HAP-1 (cell line): ENCODE results near the gene IQGAP2.
"Not testable (repeated sequence)": the region's sequence is repeated elsewhere in the genome, so short reads cannot be mapped to it uniquely, and the experiment has no call there.

ENCODE experiments used
- DNase-seq, 2 experiments: peaks; one replicate each; pipeline ENCODE4 v3.0.0-alpha.2; 2016 to 2020; ENCODE audit warnings: low spot score in 2 of 2
- H3K27me3 ChIP-seq: fragments of 250-450 bp; sonication (Bioruptor Pico); 2 replicates; pipeline ENCODE4 v1.5.1; 2020; ENCODE audit warnings: low read depth, mild to moderate bottlenecking, moderate library complexity
- H3K36me3 ChIP-seq: fragments of 250-450 bp; sonication (Bioruptor Pico); replicated peaks from 2 replicates; pipeline ENCODE4 v1.5.1; 2020; ENCODE audit warnings: mild to moderate bottlenecking
- H3K4me1 ChIP-seq: fragments of 250-450 bp; sonication (Bioruptor Pico); 2 replicates; pipeline ENCODE4 v1.5.1; 2020; ENCODE audit warnings: mild to moderate bottlenecking
- H3K4me3 ChIP-seq: fragments of 250-450 bp; sonication (Bioruptor Pico); 2 replicates; pipeline ENCODE4 v1.5.1; 2020; ENCODE audit warnings: mild to moderate bottlenecking, moderate library complexity
- H3K9me3 ChIP-seq: fragments of 250-450 bp; sonication (Bioruptor Pico); 2 replicates; pipeline ENCODE4 v1.5.1; 2020; ENCODE audit warnings: mild to moderate bottlenecking, moderate library complexity
- in situ Hi-C: fragments of 300-500 bp; cut with MboI; formaldehyde crosslinking; loops from 3 replicates; pipeline ENCODE4 v1.14.3; 2020; ENCODE audit warnings: low sequenced_read_pairs, inconsistent platforms, mixed read lengths

IQGAP2 gene

GRCh38 chr5:76437507-76437906 lies 34.4 kb downstream of the IQGAP2 start:
- in situ Hi-C loops, H3K9me3 ChIP-seq, H3K27me3 ChIP-seq, H3K4me1 ChIP-seq, H3K4me3 ChIP-seq, H3K36me3 ChIP-seq, DNase-seq: not testable (repeated sequence)

- in situ Hi-C loops, result no loop called here
- Histone ChIP-seq H3K4me1 (no peaks in the 10 kb centered on the region), H3K27me3 (no peaks in the 10 kb centered on the region), H3K4me3 (no peak overlapping the region), H3K9me3 (peaks cover 7% of the 10 kb centered on the region; the same call in 1 of the 2 replicates), H3K36me3 (no peaks in the 10 kb centered on the region)
- no peak for DNase-seq
These were observed 34.9 kb downstream of the IQGAP2 start for GRCh38 chr5:76438025-76438424.

GRCh38 chr5:76439201-76439600 lies 36.1 kb downstream of the IQGAP2 start:
- Histone ChIP-seq H3K4me1 (no peaks in the 10 kb centered on the region), H3K4me3 (no peak overlapping the region), H3K27me3 (no peaks in the 10 kb centered on the region), H3K36me3 (no peaks in the 10 kb centered on the region), H3K9me3 (peaks cover 7% of the 10 kb centered on the region; the same call in 1 of the 2 replicates)
- DNase-seq, result no peak
- in situ Hi-C loops, result no loop called here

DNA sequence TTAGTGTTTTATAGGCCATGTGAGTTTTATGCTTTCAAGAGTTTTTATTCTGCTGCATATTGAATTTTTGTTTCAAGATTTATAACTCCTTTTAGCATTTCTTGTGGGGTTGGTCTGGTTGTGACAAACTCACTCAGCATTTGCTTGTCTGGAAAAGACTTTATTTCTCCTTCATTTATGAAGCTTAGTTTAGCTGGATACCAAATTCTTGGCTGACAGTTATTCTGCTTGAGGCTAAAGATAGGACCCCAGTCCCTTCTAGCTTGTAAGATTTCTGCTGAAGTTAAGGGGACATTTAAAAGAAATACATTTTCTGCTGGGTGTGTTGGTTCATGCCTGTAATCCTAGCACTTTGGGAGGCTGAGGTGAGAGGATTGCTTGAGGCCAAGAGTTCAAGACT lies 36.8 kb downstream of the IQGAP2 start:
- Histone ChIP-seq H3K4me3 (no peak overlapping the region), H3K9me3 (peaks cover 7% of the 10 kb centered on the region; the same call in 1 of the 2 replicates), H3K36me3 (no peaks in the 10 kb centered on the region), H3K4me1 (no peaks in the 10 kb centered on the region), H3K27me3 (no peaks in the 10 kb centered on the region)
- DNase-seq, result no peak
- in situ Hi-C loops, result no loop called here

DNA sequence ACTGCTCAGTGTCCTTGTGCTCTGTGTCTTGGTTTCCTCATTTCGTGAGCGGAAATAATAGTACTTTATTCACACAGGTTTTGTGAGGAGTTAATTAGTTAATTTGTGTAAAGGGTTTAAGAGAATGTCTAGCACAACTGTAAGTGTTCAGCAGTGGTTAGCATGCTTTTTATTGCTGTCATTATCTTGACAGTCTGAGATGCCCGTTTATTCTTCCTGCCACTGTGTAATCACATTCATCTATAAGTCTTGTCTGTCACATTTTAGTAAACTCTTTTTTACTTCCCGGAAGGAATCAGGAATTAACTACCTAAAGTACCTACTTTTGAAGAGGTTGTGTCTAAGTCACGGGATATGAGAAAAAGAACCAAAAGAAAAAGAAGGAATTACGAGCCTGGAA lies 38.0 kb downstream of the IQGAP2 start:
- no peak overlapping the region for H3K4me3 ChIP-seq
- in situ Hi-C loops, result no loop called here
- no peaks in the 10 kb centered on the region for H3K4me1 ChIP-seq
- H3K27me3 ChIP-seq, result no peaks in the 10 kb centered on the region
- DNase-seq, result no peak
- H3K36me3 ChIP-seq, result no peaks in the 10 kb centered on the region
- peaks cover 7% of the 10 kb centered on the region; the same call in 1 of the 2 replicates for H3K9me3 ChIP-seq

GRCh38 chr5:76441890-76442673 lies 39.0 kb downstream of the IQGAP2 start:
- in situ Hi-C loops, result no loop called here
- no peak overlapping the region for H3K4me3 ChIP-seq

DNA sequence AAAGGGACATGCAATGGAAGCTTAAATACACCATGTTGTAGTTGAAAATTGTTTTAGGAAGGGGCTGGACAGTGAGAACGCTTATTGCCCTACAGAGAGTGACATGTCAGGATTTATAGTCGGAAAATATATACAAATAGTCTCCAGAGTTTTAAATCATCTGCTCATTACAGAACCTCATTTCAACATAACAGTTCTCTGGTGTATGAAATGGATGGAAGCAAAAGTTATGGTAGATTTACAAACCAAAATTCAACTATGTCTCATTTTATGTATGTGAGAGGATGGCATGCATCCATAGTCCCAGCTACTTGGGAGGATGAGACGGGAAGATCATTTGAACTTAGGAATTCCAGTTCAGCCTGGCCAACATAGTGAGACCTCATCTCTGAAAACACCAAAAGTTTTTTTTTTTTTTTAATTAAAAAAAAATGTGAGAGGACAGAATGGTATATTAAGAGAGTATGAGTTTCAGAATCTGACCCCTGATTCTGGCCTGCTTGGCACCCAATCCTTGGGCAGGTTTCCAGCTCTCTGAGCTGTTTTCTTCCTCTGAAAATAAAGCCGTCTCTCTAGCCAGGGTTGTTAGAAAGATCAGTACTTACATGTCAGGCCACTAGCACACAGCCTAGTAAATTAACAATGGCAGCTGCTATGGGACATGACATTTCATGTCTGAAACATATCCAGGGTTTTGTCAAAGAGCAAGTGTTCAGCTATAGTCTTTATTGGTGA lies 40.1 kb downstream of the IQGAP2 start:
- in situ Hi-C loops, result no loop called here
- no peaks in the 10 kb centered on the region for H3K27me3 ChIP-seq

More at GRCh38 chr5:76441890-76442673, 39.0 kb downstream of the IQGAP2 start:
- H3K27me3 ChIP-seq, result no peaks in the 10 kb centered on the region
- peaks cover 7% of the 10 kb centered on the region; the same call in 1 of the 2 replicates for H3K9me3 ChIP-seq
- no peaks in the 10 kb centered on the region for H3K36me3 ChIP-seq
- DNase-seq, result no peak
- H3K4me1 ChIP-seq, result no peaks in the 10 kb centered on the region

GRCh38 chr5:76445063-76445462 lies 42.0 kb downstream of the IQGAP2 start:
- Histone ChIP-seq H3K9me3 (peaks cover 1% of the 10 kb centered on the region; the same call in 1 of the 2 replicates), H3K4me1 (no peaks in the 10 kb centered on the region), H3K36me3 (no peaks in the 10 kb centered on the region), H3K4me3 (no peak overlapping the region), H3K27me3 (no peaks in the 10 kb centered on the region)
- in situ Hi-C loops, result no loop called here
- no peak for DNase-seq

More for the DNA sequence above, 40.1 kb downstream of the IQGAP2 start:
- Histone ChIP-seq H3K4me3 (no peak overlapping the region), H3K36me3 (no peaks in the 10 kb centered on the region), H3K4me1 (no peaks in the 10 kb centered on the region), H3K9me3 (peaks cover 7% of the 10 kb centered on the region; the same call in 1 of the 2 replicates)
- DNase-seq, result no peak

DNA sequence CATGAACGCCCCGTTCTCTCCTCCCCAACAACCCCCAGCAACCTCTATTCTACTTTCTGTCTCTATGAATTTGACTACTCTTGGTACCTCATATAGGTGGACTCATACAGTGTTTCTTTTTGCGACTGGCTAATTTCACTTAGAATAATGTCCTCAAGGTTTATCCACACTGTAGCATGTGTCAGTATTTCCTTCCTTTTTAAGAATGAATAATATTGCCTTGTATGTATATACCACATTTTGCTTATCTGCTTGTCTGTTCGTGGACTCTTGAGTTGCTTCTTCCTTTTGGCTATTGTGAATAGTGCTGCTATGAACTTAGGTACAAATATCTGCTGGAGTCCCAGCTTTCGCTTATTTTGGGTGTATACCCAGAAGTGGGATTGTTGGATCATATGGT lies 42.7 kb downstream of the IQGAP2 start:
- H3K36me3 ChIP-seq, result no peaks in the 10 kb centered on the region
- H3K9me3 ChIP-seq, result no peaks in the 10 kb centered on the region
- no peaks in the 10 kb centered on the region for H3K27me3 ChIP-seq
- no peak for DNase-seq
- no peaks in the 10 kb centered on the region for H3K4me1 ChIP-seq
- H3K4me3 ChIP-seq, result no peak overlapping the region
- in situ Hi-C loops, result no loop called here

DNA sequence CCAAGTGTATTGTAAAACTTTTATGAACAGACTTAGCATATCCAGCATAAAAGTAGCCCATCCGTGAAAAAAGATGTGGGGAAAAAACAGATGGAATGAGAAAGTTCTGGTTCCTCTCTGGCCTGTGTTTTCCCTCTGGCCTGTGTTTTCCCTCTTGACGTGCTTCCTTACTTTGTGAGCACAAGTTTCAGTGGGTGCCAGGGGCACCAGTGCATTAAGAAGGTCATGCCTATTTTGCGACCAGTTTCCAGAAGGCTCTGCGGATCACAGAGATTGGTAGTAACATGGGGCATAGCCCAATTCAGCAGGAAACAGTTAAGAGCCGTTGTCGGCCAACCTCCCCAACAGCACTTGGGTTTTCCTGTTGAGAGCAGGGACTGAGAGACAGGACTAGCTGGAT lies 43.7 kb downstream of the IQGAP2 start:
- H3K9me3 ChIP-seq, result no peaks in the 10 kb centered on the region
- DNase-seq, result no peak
- in situ Hi-C loops, result no loop called here
- no peaks in the 10 kb centered on the region for H3K4me1 ChIP-seq
- H3K27me3 ChIP-seq, result no peaks in the 10 kb centered on the region
- no peak overlapping the region for H3K4me3 ChIP-seq
- H3K36me3 ChIP-seq, result no peaks in the 10 kb centered on the region

- H3K4me1 ChIP-seq, result peaks cover 3% of the 10 kb centered on the region; the same call in 1 of the 2 replicates
- no peak overlapping the region for H3K4me3 ChIP-seq
- no peak for DNase-seq
- H3K36me3 ChIP-seq, result no peaks in the 10 kb centered on the region
- no peaks in the 10 kb centered on the region for H3K9me3 ChIP-seq
- in situ Hi-C loops, result no loop called here
- H3K27me3 ChIP-seq, result no peaks in the 10 kb centered on the region
These were observed 46.5 kb downstream of the IQGAP2 start for GRCh38 chr5:76449606-76450005.

- no peaks in the 10 kb centered on the region for H3K9me3 ChIP-seq
- in situ Hi-C loops, result no loop called here
These were observed 47.0 kb downstream of the IQGAP2 start for GRCh38 chr5:76450054-76450453.

DNA sequence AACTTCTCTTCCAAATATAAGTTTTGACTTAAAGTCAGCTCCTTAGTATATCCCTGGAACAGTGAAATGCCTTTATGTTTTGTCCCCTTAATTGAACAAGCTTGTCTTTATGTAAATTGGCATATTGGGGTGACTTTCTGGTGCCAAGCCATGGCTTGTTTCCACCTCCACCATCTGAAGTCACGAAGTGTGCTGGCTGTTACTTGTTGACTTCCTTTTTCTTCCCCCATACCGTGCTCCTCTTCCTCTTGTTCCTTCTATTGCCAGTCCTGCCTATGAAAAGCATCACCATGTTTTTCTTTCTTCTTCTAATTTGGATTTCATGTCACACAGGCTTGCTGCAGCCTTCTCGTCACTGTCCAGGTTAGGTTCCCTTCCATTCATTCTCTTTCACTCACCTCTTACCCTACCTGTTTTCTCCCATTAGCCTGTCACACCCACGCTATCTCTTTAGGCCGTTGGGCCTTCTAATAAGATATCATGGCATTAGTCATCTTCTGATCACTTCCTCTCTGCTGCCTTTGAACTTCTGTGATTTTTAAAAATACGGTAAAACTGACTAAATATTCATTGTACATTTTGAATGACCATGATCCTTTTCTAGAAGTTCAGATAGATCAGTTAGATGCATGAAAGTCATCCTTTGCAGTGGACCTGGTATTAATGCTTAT lies 48.1 kb downstream of the IQGAP2 start:
- DNase-seq, result no peak
- H3K36me3 ChIP-seq, result no peaks in the 10 kb centered on the region
- no peaks in the 10 kb centered on the region for H3K27me3 ChIP-seq
- H3K4me3 ChIP-seq, result no peak overlapping the region
- no peaks in the 10 kb centered on the region for H3K9me3 ChIP-seq
- H3K4me1 ChIP-seq, result peaks cover 11% of the 10 kb centered on the region
- in situ Hi-C loops, result no loop called here

More at GRCh38 chr5:76450054-76450453, 47.0 kb downstream of the IQGAP2 start:
- Histone ChIP-seq H3K27me3 (no peaks in the 10 kb centered on the region), H3K4me1 (peaks cover 3% of the 10 kb centered on the region; the same call in 1 of the 2 replicates), H3K36me3 (no peaks in the 10 kb centered on the region), H3K4me3 (no peak overlapping the region)
- no peak for DNase-seq
